ENCODE measurements around the gene ITM2C.

The ITM2C gene

GRCh38 chr2:230893841-230894781, 29.4 kb downstream of the ITM2C start:
- DNase-seq = peak; percentile 57

DNA sequence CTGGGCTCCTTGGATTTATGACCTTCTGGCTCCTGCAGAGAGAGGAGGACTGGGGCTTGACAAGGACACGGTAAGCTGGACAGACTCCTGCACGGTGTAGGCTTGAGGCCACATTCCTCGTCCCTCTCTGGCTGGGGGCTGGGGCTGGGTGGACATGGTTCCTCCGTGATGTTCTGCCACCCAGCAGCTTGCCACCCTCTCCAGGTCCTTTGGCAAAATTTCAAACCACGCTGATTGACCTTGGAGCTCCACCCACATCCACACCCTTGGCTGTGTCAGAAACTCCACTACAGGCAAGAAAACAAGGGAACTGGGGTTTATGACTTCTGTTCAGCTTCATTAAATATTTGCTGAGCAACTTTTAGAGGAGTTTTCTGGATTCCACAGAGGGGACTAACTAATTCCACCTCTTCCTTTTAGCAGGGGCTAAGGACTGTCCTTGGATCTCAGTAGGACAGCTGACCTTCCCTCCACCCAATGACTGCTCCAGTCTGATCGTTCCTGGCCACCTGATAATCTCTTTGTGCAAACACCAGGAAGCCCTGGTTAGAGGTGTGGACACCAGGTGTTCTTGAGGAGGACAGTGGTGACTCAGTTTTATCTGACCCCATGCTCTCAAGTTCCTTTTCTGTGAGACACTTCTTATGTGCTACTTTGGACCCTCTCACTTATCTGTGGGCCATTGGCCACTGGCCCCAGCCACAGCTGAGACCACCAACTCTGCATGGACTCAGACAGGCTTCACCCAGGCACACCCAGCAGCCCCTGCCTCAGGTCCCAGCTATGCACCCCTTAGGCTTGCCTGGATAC, 31.0 kb downstream of the ITM2C start:
- no peak for DNase-seq

GRCh38 chr2:230896346-230897115, 31.8 kb downstream of the ITM2C start:
- DNase-seq = no peak

DNA sequence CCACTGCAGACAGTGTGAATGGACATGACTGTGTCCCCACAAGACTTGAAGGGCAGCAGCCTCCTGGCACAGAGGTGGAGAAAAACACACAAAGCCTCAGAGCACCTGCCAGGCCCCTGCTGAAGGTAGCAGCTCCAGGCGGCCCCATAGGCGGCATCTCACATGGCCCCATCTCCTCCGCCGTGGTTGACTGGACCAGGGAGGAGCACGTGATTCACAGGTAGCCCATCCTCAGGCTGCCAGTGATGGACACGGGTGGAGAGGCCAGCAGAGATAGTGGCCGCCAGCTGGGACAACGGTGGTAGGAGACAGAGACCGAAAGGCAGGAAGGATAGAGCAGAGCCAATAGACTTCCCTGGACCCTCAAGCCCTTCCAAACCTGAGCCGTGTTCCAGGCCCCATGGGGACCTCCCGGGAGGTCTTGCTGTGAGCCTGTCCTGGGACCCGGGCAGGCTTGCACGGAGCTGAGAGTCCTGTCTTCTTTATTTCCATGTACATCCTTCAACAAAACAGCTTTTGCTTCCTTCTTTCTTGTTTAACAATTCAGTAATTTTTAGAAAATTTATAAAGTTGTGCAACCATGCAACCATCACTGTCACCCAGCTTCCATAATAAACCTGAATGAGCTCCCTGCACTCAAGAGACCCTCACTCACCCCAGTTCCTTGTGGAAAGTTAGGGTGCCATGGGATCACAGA, 33.4 kb downstream of the ITM2C start:
- DNase-seq = no peak

DNA sequence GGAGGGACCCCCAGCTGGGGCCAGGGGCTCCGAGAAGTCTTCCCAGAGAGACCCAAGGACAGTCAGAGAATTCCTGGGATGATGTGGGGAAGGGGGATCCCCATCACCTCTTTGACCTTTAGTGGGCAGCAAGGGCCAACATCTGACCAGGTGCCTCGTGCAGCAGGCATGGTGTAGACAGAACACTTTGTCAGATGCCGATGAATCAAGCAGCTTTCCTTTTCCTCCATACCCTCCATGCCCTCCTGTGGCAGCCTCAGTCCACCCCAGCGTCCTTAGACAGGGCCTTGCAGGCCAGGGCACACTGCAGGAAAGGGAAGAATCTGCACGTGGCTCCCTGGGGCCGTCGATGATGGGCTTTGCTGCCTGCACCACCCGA, 34.0 kb downstream of the ITM2C start:
- DNase-seq = no peak

DNA sequence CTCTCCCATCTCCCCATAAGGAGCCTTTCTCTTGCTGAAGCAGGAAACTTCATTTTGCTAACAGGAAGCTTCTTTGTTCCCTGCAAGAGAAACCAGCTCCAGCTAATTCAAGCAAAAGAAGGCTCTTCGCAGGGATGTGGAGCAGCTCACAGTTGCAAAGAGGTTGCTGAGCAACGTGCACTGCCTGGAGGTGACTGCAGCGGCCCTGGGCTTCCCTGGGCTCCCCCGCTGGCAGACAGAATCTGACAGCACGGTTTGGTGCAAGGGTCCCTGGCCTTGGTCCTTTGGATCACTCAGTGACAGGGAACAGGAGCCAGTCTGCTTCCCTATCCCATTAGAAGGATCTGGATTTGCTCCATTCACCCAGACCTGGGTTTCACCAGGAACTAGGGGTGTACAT, 34.5 kb downstream of the ITM2C start:
- DNase-seq = peak; percentile 18

GRCh38 chr2:230899786-230900185, 35.0 kb downstream of the ITM2C start:
- DNase-seq = no peak

DNA sequence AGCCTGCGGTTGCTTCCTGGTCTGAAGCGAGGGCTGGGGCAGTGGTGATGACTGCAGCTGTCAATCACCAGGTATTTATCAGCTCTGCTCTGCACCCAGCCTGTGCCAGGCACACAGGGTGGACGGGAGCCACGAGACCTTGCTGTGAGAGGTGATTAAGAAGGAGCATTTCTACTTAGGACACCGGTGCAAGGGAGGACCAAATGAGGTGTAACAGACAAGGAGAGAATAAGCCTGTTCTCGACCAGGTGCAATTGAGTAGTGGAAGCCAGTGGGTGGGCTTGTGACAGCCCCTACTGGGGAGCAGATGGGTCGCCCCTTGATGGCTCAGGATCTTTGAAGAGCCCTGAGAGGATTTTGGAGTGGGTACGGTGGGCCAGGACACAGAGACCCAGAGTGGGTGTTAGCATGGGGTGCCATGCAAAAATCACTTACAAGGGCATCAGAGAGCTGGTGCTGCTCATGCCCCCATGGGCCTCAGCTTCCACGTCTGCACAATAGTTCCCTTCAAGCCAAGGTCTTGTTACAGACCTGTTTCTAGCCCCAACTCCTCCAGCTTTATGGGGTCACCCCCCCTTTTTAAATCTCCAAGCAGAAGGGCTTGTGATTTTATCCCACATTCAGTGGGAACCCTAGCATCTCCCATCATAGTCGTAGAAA, 35.7 kb downstream of the ITM2C start:
- DNase-seq = no peak

DNA sequence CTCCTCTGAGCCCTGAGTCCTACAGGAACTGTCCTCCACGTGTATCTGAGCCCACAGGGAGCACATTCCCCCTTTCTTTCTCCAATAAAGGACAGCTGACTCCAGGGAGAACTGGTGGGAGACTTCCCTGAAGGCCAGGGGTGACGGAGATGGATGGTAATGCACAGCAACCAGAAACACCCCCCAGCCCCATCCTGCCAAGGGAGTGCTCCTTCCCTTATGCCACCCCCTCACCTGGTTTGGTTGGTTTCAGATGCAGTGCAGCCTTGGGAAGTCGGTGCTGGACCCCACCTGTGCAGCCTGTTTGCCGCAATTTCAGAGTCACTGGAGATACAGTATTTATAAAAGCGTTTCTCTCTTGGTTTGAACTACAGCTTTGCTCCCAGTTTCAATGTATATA, 36.3 kb downstream of the ITM2C start:
- no peak for DNase-seq

- no peak for DNase-seq
These were observed 37.6 kb downstream of the ITM2C start for GRCh38 chr2:230902180-230902899.

DNA sequence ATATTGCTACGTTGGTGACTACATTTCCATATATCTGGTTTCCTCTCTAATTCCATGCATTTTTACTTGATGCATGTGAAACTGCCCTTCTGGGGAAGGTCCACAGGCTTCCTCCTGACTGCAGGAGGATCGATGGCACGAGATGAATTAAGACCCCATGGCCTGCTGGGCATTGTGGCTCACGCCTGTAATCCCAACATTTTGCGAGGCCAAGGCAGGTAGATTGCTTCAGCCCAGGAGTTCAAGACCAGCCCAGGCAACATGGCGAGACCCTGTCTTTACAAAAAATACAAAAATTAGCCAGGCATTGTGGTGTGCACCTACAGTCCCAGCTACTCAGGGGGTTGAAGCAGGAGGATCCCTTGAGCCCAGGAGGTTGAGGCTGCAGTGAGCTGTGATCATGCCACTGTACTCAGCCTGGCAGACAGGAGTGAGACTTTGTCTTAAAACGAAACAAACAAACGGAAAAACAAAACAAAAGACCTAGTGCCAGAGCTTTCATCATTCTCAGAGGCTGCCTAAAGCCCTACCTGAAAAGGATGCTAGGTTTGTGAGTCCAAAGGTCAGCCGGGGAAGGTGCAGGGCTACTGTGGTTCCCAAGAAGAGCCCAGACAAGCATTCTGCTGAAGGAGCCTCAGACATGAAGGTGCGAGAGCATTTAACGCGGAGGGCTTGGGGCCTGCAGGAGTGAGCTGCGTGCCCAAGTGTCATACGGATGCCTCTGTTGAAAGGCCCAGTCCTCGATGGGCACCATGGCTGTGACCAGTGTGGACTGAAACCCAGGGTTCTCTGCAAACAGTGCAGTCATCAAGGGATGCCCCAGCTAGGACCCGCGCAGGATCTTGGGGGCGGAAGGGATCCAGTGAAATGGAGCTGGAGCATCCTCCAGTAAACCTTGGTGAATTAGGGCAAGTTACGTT, 38.7 kb downstream of the ITM2C start:
- DNase-seq = no peak

DNA sequence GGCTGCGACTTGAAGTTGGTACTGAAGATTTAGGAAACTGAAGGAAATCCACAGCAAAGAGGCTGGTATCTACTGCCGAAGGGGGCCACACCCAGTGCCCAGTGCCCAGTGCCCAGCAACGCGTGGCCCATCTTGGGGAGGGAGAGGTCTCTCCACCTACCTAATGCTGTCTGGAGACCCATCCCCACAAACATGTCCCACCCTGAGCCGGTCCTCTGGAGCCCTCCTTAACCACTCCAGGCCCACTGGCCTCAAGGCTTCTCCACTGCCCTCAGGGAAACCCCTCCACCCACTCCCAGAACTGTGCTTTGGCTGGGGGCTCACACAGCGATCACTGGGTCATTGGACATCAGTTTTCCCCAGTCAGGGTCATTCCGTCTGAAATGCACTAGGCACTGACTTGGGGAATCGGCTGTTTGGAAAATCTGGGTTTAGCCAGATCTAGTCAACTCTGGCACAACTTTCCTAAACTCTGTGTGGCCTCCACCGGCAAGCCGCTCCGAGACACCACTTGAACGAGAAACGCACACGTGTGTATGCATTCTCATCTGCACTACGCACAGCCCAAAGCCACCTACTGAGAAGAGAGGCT, 40.2 kb downstream of the ITM2C start:
- no peak for DNase-seq

- DNase-seq = no peak
These were observed 41.0 kb downstream of the ITM2C start for GRCh38 chr2:230905448-230906421.

- no peak for DNase-seq
These were observed 41.9 kb downstream of the ITM2C start for GRCh38 chr2:230906471-230907230.

- no peak for DNase-seq
These were observed 42.8 kb downstream of the ITM2C start for GRCh38 chr2:230907361-230908091.

DNA sequence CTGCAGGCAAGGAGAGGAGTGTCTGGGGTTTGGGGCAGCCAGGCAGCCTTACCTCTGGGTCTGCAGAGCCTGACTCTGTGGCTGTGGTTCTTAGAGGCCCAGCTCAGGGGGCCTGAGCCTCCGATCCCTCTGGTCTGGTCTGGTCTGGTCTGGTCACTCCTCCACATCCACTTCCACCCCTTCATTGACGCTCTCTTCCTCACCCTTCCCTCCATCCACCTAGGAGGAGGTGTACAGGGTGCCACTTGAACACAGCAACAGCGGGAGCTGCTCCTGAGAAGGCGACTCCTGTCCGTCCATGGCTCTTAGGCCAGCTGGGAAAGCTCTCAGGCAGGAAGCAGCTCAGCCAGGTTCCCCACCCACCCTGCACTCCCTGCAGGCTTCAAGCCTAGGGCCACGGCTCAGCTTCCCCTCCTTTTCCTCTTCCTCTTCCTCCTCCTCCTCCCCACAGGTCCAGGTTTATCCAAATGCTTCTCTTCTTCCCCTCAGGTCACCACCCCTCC, 43.4 kb downstream of the ITM2C start:
- DNase-seq = no peak

Measured in midbrain (tissue), 1 donor.